Measurements from ENCODE around the gene ASMT.
"Not testable (repeated sequence)": the region's sequence is repeated elsewhere in the genome, so short reads cannot be mapped to it uniquely, and the experiment has no call there.

The ASMT gene

DNA sequence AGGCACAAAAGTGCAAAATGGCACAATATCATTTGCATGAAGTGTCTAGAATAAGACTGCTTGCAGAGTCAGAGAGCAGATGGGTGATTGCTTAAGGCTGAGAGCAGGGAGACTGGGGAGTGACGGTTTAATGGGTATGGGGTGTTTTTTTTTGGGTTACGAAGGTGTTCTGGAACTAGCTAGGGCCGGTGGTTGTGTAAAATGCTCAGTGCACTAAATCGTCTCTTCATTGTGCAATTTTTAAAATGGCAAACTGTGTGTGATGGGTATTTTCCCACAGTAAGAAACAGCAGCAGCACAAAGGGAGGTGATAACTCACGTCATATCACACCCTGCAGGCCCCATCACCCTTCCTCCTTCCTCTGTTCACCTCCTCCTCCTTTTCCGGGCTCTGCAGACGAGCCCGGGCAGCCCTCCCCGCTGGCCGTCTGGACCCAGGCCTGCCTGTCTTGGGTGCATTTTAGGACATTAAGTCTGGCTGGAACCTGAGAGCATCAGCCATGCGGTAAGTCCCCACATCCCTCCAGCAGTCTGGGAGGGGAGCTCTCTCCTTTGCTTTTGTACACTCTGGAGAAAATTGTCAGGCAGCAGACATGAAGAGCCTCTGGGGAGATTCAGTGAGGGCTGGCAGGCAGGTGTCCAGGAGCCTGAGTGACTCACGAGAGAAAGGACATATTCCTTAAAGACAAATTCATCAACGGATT is 42.7 kb downstream of the ASMT start:
- H3K9me3 Mint-ChIP-seq: no peaks in the 10 kb centered on the region
- H3K27ac Mint-ChIP-seq: peak overlapping the region; percentile 93 to 95
- H3K4me1 Mint-ChIP-seq: peaks cover 48% of the 10 kb centered on the region
- ATAC-seq (peak; percentile 58), DNase-seq (peak; percentile 58 to 75)
- no peaks in the 10 kb centered on the region for H3K27me3 Mint-ChIP-seq
- H3K4me3 Mint-ChIP-seq: peak overlapping the region; percentile 97 to 99

DNA sequence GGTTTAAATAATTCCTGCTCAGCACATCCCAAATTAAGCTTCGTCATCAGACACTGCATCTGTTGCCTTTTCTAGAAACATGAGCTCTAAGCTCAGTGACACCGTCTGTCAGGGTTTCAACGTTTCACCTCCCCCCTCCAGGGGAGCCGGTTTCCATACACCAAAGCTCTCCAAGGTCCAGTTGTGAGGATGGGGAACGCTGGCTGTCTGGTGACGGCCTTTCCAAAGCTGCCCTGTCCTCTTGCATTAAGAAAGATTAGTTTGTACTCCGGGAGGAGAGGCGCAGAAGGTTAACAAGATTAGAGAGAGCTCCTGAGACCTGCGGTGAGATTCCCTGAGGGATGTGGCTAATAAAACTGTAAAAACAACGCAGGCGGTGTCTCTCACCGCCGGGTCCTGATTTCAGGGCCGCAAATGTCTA is 43.2 kb downstream of the ASMT start:
- Mint-ChIP-seq H3K4me1 (peaks cover 51% of the 10 kb centered on the region), H3K9me3 (no peaks in the 10 kb centered on the region), H3K4me3 (peak overlapping the region; percentile 97 to 99), H3K27ac (peak overlapping the region; percentile 93 to 95), H3K27me3 (no peaks in the 10 kb centered on the region)
- no peak for DNase-seq
- ATAC-seq: no peak

DNA sequence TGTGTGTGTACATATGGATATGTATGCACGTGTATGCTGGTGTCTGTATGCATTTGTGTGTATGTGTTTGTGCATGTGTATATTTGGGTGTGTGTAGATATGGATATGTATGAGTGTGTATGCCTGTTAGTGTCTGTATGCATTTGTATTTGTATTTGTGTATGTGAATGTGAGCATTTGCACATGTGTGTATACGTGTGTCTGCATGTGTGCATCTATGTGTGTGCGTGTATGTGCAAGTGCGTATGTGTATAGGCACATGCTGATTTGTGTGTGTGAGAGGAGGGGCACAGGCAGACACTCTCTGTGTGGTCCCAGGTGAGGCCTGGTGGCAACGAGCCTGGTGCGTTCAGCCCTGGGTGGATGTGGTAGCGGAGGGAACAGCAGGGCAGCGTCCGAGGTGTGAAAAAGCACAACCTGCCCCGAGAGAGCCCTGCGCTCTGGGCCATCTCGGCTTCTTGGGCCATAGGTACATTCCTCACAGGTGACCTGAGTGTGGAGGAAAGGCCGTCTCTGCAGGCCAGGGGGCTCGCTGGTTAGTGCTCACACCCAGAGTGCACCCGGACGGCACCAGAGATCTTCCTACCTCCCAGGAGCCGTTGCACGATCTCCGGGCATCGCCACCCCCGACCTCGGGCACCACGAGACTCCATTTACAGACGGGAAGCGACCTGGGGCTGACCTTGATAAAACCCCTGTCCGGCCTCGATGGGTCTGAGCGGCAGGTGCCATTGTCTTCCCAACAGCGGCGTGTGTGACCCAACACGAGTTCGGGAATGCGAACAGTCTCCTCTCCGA is 45.0 kb downstream of the ASMT start:
- H3K9me3 Mint-ChIP-seq: no peaks in the 10 kb centered on the region
- H3K27me3 Mint-ChIP-seq: no peaks in the 10 kb centered on the region
- ATAC-seq (no peak), DNase-seq (no peak)
- H3K4me3 Mint-ChIP-seq: peak overlapping the region; percentile 97 to 99
- H3K4me1 Mint-ChIP-seq: peaks cover 68% of the 10 kb centered on the region
- no peak overlapping the region for H3K27ac Mint-ChIP-seq

- no peaks in the 10 kb centered on the region for H3K27me3 Mint-ChIP-seq
- peak; percentile 93 for ATAC-seq
- peak overlapping the region; percentile 86 to 96 for H3K27ac Mint-ChIP-seq
- peak; percentile 93 to 97 for DNase-seq
- peak overlapping the region; percentile 79 to 82 for H3K4me3 Mint-ChIP-seq
- no peaks in the 10 kb centered on the region for H3K9me3 Mint-ChIP-seq
- peaks cover 77% of the 10 kb centered on the region for H3K4me1 Mint-ChIP-seq
Observed at GRCh38 chrX:1661048-1661921, 46.4 kb downstream of the ASMT start.

DNA sequence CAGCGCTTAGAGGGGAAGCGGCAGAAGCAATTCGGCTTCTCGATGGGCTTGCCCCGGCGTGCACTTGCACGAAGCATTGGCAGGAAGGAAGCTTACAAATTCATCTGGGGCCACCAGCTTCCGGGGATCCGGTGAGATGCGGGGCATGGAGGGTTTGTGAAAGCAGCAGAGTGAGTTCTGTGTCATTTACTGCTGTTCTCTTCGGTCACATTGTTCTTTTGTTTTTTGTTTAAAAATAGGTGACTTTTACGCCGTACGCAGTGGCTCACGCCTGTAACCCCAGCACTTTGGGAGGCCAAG is 47.0 kb downstream of the ASMT start:
- Mint-ChIP-seq H3K9me3 (no peaks in the 10 kb centered on the region), H3K4me1 (peaks cover 79% of the 10 kb centered on the region), H3K27ac (peak overlapping the region; percentile 86 to 96), H3K27me3 (no peaks in the 10 kb centered on the region), H3K4me3 (peak overlapping the region; percentile 79 to 82)
- DNase-seq (no peak), ATAC-seq (no peak)

DNA sequence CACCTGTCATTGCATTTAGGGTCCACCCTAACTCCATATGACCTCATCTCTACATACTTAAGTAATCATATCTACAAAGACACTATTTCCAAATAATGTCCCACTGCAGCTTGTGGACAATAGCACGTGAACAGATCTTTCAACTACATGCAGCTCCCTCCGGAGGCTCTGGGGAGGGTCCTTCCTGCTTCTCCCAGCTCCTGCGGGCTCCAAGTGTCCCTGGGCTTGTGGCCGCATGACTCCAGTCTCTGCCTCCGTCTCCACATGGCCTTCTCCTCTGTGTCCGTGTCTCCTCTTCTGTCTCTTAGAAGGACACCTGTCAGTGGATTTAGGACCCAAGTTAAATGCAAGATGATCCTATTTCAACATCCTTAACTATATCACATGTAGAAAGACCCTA is 52.7 kb downstream of the ASMT start:
- Mint-ChIP-seq H3K4me3 (no peak overlapping the region), H3K27ac (no peak overlapping the region), H3K4me1 (peaks cover 47% of the 10 kb centered on the region), H3K27me3 (no peaks in the 10 kb centered on the region), H3K9me3 (no peaks in the 10 kb centered on the region)
- ATAC-seq (no peak), DNase-seq (no peak)

GRCh38 chrX:1673337-1673736 is 58.5 kb downstream of the ASMT start:
- DNase-seq: peak; percentile 36 to 51
- no peak overlapping the region for H3K27ac Mint-ChIP-seq
- no peaks in the 10 kb centered on the region for H3K4me1 Mint-ChIP-seq
- peak; percentile 64 for ATAC-seq
- no peaks in the 10 kb centered on the region for H3K27me3 Mint-ChIP-seq
- H3K4me3 Mint-ChIP-seq: no peak overlapping the region
- H3K9me3 Mint-ChIP-seq: no peaks in the 10 kb centered on the region

GRCh38 chrX:1676866-1677265 is 62.0 kb downstream of the ASMT start:
- Mint-ChIP-seq H3K27me3 (no peaks in the 10 kb centered on the region), H3K4me3 (no peak overlapping the region), H3K27ac (no peak overlapping the region), H3K9me3 (peaks cover 12 to 17% of the 10 kb centered on the region in 2 donors), H3K4me1 (peaks cover 20% of the 10 kb centered on the region)
- ATAC-seq (no peak), DNase-seq (no peak)

DNA sequence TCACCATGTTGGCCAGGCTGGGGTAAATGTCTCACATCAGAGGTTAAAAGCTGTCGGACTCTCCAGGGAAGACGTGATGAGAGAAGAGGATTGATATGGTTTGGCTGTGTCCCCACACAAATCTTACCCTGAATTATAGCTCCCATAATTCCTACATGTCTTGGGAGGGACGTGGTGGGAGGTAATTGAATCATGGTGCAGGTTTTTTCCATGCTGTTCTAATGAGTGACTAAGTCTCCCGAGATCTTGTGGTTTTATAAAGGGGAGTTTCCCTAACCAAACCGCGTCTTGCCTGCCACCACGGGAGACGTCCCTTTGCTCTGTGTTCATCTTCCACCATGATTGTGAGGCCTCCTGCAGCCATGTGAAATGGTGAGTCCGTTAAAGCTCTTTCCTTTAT is 64.4 kb downstream of the ASMT start:
- ATAC-seq (peak; percentile 93), DNase-seq (peak; percentile 15 to 60)
- Mint-ChIP-seq H3K4me1 (peaks cover 34% of the 10 kb centered on the region), H3K9me3 (peaks cover 24 to 28% of the 10 kb centered on the region in 2 donors), H3K27me3 (no peaks in the 10 kb centered on the region), H3K27ac (no peak overlapping the region), H3K4me3 (peak overlapping the region in 1 of 2 donors; percentile 37)

DNA sequence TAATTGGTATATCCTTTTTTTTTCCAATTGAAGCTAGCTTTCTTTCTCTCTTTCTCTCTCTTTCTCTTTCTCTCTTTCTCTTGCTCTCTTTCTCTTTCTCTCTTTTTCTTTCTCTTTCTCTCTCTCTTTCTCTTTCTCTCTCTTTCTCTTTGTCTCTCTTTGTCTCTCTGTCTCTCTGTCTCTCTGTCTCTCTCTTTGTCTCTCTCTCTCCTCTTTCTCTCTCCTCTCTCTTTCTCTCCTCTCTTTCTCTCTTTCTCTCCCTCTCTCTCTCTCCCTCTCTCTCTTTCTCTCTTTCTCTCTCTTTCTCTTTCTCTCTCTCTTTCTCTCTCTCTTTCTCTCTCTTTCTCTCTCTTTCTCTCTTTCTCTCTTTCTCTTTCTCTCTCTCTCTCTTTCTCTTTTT is 66.6 kb downstream of the ASMT start:
- Mint-ChIP-seq H3K27ac (peak overlapping the region in 1 of 2 donors; percentile 21), H3K9me3 (peaks cover 24 to 28% of the 10 kb centered on the region in 2 donors), H3K4me1 (peaks cover 34% of the 10 kb centered on the region), H3K27me3 (no peaks in the 10 kb centered on the region), H3K4me3 (no peak overlapping the region)
- DNase-seq (no peak), ATAC-seq (no peak)

- not testable (repeated sequence) for ATAC-seq
- peaks cover 24 to 28% of the 10 kb centered on the region in 2 donors for H3K9me3 Mint-ChIP-seq
- H3K4me3 Mint-ChIP-seq: peak overlapping the region; percentile 2 to 34
Observed at GRCh38 chrX:1681856-1682255, 67.0 kb downstream of the ASMT start.

DNA sequence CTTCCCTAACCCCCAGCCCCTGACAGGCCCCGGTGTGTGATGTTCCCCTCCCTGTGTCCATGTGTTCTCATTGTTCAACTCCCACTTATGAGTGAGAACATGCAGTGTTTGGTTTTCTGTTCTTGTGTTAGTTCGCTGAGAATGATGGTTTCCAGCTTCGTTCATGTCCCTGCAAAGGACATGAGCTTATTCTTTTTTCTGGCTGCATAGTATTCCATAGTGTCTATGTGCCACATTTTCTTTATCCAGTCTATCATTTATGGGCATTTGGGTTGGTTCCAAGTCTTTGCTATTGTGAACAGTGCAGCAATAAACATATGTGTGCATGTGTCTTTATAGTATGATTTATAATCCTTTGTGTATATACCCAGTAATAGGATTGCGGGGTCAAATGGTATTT is 67.6 kb downstream of the ASMT start:
- Mint-ChIP-seq H3K4me1 (peaks cover 34% of the 10 kb centered on the region), H3K27ac (peak overlapping the region in 1 of 2 donors; percentile 33), H3K9me3 (peaks cover 24 to 28% of the 10 kb centered on the region in 2 donors), H3K4me3 (peak overlapping the region in 1 of 2 donors; percentile 2)
- H3K27me3 Mint-ChIP-seq, DNase-seq, ATAC-seq: not testable (repeated sequence)

More at GRCh38 chrX:1681856-1682255, 67.0 kb downstream of the ASMT start:
- not testable (repeated sequence) for H3K27me3 Mint-ChIP-seq, DNase-seq
- H3K27ac Mint-ChIP-seq: peak overlapping the region; percentile 9 to 33
- peaks cover 34% of the 10 kb centered on the region for H3K4me1 Mint-ChIP-seq

GRCh38 chrX:1684883-1685282 is 70.0 kb downstream of the ASMT start:
- H3K4me1 Mint-ChIP-seq: peaks cover 19% of the 10 kb centered on the region
- DNase-seq, ATAC-seq, H3K27ac Mint-ChIP-seq, H3K27me3 Mint-ChIP-seq, H3K4me3 Mint-ChIP-seq: not testable (repeated sequence)
- peaks cover 14 to 23% of the 10 kb centered on the region in 2 donors for H3K9me3 Mint-ChIP-seq

DNA sequence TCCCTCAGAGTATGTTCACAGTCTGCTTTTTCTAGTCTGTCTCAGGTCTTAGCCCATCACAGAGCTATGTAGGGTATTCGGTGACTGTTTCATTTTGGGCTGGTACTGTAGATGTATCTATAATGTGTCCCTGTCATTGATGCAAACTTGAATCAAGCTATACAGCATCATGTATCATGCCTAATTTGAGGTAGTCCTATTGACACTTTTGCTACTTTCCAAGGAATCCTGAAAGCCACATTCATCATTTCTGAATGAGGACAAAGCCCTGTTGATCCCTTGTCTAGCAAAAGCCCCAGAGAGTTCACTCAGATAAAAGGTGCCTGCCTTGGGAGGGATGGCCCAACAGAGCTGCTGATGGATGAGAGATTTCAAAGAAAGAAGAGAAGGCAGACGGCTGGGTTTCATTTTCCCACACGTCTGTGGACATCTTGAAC is 70.6 kb downstream of the ASMT start:
- Mint-ChIP-seq H3K9me3 (peaks cover 14 to 23% of the 10 kb centered on the region in 2 donors), H3K4me1 (peaks cover 19% of the 10 kb centered on the region)
- DNase-seq, ATAC-seq, H3K27ac Mint-ChIP-seq, H3K4me3 Mint-ChIP-seq, H3K27me3 Mint-ChIP-seq: not testable (repeated sequence)

- H3K4me1 Mint-ChIP-seq: peaks cover 17% of the 10 kb centered on the region
- DNase-seq (no peak), ATAC-seq (no peak)
- H3K27ac Mint-ChIP-seq: peak overlapping the region in 1 of 2 donors; percentile 55
- no peaks in the 10 kb centered on the region for H3K27me3 Mint-ChIP-seq
- H3K9me3 Mint-ChIP-seq: peaks cover 14 to 18% of the 10 kb centered on the region in 2 donors
- no peak overlapping the region for H3K4me3 Mint-ChIP-seq
Observed at GRCh38 chrX:1686642-1687041, 71.8 kb downstream of the ASMT start.

All from stimulated activated naive CD8-positive, alpha-beta T cell treated with anti-CD3 and anti-CD28 coated beads, Interleukin-15, amount 100 ng/mL, for 72 hours (primary cell).